Anterior cingulate cortex (tissue), 58 donors: ENCODE measurements around the gene SND1.
"Not testable (repeated sequence)": the region's sequence is repeated elsewhere in the genome, so short reads cannot be mapped to it uniquely, and the experiment has no call there.

Source experiments
- DNase-seq, 58 donors: peaks; one replicate each; lab custom pipeline; 2025; lab: John Stamatoyannopoulos, UW

Gene SND1

DNA sequence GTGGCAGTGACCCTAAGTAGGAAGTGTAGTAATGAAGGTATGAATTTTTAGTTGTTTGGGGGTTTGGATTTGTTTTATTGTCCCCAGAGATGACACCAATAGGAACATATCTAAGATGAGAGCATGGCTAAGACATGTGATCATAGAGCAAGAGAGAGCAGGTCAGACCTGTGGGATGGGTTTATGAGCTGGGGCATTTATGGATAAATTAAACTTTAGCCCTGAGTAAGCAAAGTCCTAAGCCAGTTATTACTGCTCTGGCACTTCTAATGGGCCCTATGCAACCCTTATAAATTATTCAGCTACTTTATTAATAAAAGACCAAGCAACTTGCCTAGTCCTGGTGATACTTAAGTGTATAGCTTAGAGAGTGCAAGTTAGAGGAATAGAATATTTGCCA is 294.1 kb downstream of the SND1 start:
- DNase-seq, result no peak

DNA sequence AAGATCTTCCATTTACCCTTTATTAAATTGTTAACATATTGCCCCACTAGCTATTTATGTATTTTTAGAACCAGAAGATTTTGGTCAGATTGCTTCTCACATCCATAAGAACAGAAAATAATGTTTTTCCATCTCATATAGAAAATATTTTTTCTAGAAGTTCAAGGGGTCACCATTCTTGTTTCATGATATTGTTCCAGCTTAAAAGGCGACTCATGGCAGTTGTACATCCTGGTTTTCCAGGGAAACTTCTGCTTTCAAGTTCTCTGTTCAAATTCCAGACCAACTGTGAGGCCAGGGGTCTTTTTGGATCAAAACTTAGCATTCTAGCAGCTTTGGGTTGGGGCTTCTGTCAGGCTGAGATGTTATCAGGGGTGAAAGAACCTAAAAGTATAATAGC is 294.9 kb downstream of the SND1 start:
- DNase-seq, result no peak

DNA sequence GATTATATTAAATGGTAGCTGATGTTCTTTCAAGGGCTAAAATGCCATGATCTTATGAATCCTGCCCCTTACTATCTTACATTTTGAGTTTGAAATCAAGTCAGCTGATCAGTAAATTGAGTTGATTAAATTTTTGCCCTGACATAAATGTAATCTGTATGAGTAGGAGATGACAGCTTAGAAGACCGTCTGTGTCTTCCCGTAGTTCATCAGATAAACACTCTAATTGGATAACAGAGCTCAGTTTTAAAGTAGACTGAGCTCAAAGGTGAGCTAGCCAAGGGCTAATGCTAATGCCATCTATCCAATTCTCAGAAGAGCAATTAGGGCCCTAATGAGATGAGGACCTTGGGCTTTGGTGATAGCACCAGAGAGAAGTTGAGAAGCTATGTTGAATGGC is 296.3 kb downstream of the SND1 start:
- no peak for DNase-seq

DNA sequence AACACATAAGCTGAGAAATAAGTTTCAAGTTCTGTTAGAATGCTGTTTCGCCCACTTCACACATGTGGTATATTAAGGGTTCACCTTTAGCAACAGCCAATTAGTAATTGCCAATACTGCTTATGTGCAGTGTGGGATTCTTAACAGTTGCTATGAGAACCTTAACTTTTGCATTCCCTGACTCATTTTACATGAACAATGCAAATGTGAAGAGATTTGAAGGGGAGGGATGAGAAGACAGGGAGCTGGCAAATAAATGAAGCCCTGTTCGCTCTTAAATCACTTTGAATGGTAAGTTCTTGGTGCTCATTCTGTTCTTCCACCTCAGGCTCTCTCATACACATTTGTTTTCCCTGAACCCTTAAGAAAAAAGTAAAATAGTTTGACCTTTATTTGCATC is 296.9 kb downstream of the SND1 start:
- no peak for DNase-seq

DNA sequence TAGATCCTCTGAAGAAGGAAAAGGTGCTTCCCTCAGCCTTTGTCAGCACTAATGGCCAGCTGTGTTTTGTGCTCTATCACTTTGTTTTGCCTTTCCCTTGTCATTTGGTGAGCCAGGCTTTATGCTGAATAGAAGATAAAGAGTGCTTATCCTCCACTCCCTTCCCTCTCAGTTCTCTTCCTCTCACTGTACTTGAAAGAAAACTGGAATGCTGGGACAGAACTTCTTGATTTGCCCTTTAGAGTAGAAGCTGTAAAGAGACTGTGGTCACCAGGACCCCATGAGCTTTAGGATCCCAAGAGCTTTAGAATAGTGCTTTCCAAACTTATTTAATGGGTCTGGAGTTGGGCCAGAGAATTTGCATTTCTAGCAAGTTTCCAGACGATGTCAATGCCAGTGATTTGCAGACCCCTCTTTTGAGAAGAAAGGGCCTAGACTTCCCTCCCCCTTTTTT is 297.8 kb downstream of the SND1 start:
- no peak for DNase-seq

DNA sequence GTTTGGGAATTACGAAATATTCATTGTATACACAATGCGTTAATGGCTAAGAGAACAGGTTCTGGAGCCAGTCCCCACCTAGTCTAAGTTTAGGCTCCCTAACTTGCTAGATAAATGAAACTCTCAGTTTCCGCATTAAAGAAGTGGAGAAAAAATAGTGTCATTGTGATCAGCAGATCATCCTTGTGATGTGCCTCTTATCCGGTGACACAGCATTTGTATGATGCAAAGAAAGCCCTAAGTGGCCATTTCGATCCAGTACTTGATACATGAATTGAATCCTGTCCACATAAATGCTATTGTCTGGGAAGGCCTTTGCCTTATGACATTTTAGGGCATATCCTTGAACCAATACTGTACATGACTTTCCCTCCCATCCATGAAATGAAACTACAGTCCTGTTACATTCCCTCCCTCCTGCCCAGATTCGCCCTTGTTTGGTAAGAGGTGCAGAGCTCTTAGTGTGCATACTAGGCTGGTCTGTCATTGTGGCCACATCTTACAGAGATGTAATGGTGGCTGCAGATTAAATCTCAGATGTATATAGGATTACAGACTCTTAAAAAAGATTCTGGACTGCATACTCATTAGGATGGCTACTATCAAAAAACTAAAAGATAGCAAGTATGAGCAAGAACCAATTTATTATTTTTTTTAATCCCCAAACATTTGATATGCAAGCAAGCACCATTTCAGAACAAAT is 298.4 kb downstream of the SND1 start:
- DNase-seq, result peak in 1 of 58 donors; percentile 17

DNA sequence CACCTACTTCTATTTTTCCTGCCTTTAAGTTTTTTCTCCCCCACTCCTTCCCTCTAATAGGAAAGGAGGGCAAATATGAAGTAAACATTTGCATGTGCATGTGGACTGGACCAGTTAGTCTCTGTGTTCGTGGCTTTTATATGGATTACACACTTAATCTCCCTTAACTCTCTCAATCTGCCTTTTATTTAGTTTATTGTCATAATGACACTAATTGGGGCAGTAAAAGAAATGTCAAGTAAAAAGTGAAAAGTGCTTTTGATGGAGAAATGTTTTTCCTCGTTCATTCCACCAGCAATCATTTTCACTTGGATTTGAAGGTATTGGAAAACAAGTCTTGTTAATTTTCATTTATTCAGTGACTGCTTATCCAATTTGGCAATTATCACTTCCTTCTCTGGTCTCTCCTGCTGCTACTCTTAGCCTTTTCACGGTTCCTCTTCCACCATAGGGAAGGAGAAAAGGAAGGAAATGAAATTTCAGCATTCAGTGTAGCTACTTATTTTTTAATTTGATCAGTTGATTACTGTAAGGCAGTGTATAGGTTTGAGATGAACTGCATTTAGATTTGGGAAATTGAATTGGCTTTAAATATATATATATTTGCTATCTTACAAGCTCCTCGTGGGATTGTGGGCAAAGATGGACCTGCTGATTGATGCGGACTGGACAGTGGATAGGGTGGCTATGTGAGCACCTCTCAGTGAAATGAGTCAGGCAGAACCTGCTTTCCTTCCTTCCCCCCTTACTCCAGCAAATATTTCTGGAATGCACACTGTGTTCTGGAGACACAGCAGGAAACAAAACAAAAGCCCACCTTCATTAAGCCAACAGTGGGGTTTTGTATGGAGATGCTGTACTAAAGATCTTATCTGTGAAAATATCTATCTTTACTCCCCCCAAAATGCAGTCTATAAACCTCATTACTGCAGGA is 301.7 kb downstream of the SND1 start:
- no peak for DNase-seq

DNA sequence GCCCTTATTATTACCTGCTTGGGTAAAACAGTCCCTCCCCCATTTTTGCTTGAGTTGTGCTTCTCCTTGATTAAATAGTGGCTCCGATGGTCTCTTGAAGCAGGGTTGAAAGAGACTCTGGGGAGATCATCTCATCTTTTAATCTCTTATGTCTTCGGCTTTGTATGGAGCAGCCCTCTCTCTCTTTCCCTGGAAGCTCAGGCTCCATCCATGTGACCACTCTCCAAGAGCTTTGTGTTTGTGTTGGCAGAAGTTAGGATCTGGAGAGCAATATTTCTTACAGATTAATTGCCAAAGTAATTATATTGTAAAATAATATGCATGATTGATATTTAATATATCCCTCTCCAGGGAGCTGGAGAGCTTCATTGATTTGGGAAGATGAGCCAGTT is 302.4 kb downstream of the SND1 start:
- DNase-seq, result no peak

DNA sequence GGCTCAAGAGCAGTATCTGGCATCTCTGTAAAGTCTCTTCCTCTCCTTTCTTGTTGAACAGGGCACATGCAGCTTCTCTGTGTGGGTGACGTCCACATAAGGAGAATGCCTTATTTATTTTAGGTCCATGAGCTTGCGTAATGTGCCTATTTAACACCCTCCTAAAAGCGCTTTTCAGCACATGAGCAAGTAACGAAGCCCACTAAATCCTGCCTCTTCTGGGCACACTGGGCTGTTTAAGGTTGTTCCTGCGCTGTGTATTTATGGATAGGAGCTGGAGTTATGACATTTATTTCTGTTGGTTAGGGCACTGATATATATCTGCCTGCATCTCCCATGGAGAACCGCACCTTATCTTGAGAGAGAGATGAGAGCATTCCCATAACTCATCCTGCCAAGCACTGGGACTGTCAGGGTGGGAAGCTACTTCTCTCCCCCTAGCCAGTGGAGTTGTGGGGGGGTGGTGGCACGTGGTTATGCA is 303.1 kb downstream of the SND1 start:
- DNase-seq, result peak in 8 of 58 donors; percentile 17 to 42 (median 30)

DNA sequence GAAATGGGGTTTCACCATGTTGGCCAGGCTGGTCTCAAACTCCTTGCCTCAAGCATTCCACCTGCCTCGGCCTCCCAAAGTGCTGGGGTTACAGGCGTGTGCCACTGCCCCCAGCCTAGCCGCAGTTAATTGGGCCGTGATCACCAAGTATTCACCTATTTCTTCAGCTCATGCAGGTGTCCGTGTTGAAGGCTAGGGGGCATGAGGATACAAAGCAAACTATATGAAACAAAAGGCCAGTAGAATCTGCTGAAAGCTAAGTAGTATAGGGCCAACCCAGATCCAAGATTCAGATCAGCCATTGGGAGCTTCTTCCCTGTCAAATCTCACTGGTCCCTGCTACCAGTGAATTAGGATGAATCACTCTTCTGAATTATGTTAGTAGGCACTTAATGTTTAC is 305.9 kb downstream of the SND1 start:
- no peak for DNase-seq

DNA sequence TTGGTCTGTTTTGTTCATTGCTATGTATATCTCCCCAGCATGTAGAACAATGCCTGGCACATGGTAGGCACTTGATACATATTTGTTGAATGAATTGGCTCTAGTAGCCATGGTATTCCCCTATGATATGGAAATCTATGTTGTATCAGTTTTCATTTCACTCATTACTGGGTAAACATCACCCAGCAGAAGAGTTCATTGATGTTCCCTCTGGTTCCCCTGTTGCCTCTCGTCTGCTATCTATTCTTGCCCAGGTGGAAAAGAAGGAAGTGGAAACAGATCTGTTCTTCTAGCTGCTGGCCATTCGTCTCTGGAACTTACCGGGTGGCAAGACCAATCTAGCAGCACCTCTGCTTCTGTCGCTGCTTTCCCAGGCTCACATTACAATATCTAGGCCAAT is 307.8 kb downstream of the SND1 start:
- no peak for DNase-seq

DNA sequence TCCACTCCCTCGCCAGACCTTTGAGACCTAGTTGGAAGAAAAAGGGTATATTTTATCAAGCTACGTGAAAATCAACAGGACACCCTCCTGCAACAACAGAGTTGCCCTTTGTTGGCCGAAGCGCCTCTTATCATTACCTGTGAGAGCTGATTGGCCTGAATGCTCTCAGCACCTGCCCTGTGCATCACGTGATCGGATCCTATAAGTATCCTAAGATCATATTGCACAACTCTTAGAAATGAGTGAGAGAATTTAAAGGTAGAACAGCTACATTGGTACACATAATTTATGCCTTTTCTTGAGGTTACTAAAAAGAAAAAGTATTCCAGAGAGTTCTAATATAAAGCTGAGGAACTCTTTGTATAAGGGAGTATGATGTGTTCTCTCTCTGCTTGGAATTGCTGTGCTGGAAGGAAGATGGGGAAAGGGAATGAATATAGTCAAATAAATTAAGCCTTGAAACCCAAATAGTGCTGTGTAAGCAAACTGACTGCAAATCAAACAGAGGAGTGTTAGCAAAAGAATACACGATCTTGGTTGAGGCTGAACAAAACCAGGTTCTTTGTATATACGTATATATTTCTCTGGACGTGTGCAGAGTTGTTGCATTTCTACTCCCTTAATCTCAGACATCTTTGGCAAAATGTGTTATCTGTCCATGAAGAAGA is 309.9 kb downstream of the SND1 start:
- no peak for DNase-seq

DNA sequence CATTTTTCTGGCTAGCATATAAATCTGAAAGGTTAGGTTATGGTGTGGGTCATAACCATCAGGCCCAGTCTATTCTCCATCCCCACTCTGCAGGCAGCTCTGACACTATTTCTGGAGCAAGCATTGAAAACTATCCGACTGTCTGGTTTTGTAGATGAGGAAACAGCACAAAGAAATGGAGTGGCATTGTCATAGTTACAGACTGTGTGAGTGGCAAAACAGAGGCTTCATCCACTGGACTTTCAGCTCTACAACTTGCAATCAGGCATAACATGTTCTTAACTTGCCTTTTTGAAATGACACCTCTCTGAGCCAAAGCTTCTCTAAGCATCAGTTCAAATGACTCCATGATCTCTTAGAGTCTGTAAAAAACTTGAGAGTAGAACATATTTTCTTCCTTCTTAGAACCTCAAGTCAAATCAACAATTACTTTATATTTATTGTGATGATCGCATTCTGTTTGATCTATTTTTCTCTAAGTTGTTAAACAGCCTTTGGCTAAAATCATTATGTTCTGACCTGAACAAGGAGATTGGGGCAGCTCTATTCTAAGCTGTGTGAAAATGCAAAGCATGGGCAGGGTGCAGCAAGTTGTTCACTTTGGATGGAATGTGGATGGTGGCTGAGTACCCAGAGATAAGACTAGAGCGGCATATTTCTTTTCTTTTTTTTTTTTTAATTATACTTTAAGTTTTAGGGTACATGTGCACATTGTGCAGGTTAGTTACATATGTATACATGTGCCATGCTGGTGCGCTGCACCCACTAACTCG is 310.8 kb downstream of the SND1 start:
- no peak for DNase-seq

DNA sequence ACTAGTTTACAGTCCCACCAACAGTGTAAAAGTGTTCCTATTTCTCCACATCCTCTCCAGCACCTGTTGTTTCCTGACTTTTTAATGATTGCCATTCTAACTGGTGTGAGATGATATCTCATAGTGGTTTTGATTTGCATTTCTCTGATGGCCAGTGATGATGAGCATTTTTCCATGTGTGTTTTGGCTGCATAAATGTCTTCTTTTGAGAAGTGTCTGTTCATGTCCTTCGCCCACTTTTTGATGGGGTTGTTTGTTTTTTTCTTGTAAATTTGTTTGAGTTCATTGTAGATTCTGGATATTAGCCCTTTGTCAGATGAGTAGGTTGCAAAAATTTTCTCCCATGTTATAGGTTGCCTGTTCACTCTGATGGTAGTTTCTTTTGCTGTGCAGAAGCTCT is 311.9 kb downstream of the SND1 start:
- DNase-seq, result not testable (repeated sequence)

DNA sequence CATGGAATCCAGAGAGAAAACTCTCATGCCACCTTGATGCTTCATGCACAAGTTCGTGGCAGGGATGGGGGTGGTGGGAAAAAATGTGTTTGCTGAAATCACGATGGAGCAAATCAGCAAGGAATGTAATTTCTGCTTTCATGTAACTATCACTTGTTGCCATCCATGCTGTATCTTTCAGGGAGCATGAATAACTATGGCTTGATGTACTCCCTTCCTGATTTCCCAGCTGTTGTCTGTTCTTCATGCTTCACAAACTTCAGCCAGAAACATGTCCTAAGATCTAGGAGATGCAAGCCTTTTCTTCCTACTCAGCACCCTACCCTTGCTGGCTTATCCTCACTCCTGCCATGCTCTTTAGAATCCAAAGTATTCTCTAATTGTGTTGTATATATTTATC is 315.3 kb downstream of the SND1 start:
- no peak for DNase-seq

DNA sequence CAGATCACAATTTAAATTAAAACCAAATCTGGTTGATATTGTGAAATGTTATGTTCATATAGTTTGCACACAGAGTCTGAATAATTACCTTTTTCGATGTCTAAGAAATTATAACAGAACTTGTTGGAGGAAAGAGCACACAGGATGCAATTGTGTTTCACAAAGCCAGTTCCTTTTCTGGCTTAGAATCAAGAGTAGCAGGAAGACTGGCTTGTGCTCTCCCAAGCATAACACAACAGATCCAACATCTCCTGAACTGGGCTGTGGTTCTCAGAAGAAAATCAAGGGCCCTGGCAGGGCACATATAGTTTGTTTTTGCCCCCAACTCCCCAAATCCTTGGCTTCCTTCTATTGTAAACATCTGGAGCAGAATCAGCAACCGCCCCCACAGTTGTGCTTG is 316.6 kb downstream of the SND1 start:
- no peak for DNase-seq

DNA sequence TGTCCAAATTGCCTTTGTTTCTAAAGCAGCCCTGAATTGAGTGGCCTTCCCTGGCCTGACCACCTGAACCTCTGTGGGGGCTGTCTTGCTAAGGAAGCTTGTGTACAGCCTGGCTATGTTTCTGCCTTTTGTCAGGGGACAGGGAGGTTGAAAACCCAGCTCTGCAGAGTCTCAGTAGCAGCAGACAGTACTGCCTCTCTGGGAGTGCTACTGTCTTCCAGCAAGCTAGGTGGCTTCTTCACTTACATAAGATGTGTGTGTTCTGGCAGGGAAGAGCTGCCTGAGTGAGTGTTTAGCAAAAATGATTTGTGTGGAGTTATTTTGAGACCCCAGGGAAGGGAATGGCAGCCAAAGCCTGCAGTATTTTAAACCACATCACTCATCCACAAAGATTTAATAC is 321.8 kb downstream of the SND1 start:
- peak in 10 of 58 donors; percentile 12 to 58 (median 37) for DNase-seq

DNA sequence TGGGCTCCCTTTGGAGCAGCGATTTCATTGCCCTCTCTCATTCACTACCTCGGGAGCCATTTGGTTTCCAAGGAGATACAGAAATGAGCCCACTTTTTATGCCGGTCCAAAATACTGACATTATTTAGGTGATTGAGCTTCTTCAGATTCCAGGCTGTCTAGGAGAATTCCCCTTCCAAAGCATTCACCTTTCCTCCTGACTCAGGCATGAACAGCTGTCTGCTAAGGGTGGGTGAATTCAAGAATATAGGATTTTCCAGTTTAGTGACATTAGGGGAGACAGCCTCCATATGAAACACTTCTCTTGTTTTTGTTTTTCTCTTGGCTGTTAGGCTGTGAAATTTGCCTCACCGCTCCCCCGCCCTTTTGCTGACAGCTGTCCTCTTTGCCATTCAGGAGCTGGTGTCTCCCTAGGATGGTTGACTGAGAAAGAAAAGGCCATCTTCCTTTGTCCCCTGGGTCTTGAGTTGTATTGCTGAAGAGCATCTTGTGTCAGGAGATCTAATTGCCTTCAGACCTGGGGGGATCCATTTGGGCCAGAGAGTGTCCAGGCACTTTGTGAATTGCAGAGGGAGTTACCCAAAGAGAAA is 322.5 kb downstream of the SND1 start:
- DNase-seq, result no peak

DNA sequence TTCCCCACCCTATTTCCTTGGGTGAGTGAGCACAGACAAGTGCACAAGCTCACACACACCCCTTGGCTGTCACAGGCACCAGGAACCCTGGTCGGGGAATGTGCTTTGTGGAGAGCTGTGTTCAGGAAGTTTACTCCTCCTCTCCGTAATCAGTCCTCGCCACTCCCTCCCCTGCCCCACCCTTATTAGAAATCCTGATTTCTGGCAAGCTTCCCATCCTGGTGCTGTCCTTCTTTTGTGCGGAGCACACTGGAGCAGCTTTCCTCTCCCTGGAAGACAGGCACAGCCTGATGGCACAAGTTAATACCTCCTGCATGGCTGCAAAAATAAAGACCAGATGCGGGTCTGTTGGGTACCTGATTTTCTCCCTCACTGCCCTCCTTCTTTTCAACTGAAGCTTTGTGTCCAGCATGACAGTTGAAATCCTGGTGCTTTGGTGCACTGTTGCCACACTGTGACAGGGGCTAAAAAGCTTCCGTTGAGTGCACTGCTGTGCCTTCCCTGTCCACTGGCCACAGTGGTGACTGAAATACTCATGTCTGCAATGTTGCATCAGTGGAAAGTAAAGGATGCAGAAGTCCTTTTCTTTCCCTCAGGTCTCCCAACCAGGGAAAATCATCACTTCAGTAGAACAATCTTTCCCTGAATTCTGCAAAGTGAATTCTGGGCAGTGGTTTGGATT is 324.2 kb downstream of the SND1 start:
- DNase-seq, result peak in 3 of 58 donors; percentile 9 to 19 (median 13)
